GM21576 (cell line): ENCODE results near the gene PLK3.
A peak's percentile ranks its signal among the peaks of the same experiment; 100 is the strongest.
"Not testable (repeated sequence)": the region's sequence is repeated elsewhere in the genome, so short reads cannot be mapped to it uniquely, and the experiment has no call there.

Experiments used
- ATAC-seq: cut with Tn5 transposase; IDR thresholded peaks from one replicate; pipeline ENCODE4 v1.9.1; 2021; ENCODE audit warnings: mild to moderate bottlenecking, moderate library complexity; ENCODE audit not compliant: unreplicated experiment

PLK3 gene

DNA sequence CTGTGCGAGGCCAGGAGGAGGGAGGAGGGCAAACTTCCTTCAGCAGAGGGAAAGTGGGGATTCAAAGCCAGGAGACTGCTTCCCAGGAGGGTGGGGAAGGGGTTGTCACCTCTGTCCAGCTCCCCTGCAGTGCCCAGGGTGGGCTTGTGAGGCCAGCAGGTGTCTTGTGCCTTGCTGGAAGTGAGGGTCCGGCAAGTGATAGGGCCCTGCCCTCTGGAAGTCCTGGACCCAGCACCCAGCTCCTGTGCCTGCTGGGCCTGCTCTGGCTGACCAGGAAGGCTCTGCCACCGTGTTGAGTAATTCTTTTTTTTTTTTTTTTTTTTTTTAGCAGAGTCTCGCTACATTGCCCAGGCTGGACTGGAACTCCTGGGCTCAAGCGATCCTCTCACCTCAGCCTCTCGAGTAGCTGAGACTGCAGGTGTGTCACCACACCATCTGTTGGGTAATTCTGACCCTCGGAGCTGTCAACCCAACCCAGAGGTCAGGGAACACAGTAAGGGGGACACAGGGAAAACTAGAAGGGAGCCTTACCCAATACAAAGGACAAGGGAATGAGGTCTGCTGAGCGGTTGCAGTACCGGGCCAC, 13.2 kb upstream of the PLK3 start:
- ATAC-seq = no peak

DNA sequence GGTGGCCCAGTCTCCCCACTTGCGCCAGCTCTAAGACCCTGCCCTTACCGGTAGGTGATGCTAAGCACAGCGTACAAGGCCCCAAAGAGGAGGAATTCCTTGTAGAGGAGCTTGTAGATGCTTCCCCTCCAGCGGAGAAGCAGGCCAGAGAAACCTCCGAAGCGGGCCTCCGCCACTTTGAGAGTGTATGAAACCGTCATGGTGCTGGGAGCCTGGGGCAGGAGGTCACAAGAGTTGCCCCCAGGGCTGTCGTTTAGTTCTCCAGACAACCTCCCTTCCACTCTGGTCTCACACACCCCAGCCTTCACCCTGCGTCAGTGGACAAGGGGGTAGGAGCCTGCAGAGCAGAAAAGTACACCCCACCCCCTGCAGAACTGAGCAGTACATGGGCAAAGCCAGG, 12.7 kb upstream of the PLK3 start:
- ATAC-seq = no peak

DNA sequence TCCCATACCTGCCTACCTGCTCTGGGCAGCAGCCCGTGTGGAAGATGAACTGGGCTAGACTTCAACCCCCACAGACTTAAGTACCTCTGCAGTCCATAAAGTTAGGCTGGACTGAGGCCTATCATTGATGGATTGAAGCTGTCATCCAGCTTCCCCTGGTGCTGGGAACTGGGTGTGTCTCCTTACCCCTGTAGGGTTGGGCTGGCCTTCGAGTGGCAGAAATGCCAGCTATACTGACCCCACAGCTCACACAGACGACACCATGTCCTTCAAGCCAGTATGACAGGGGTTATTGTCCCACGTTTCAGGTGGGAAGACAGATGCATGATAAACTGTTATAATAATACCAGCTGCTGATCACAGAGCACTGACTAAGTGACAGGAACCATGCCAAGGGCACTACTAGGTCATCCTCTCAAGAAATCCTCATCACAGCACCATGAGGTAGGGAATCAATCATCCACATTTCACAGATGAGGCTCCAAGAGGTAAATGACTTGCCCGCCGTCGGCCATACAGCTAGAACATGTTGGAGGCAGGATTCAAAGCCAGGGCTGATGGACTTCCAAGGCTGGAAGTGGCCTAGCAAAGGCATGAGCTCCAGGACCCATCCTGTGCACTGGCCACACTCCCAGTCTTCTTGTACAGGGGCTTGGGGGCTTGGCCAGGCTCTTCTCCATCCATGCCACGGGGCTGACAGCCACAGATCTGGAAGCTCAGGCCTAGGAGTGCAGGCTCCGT, 11.9 kb upstream of the PLK3 start, which contains the start of gene BEST4:
Gene BEST4, minus strand, starts transcription at position 51 of the 741 bp plus-strand sequence. CDS start 465 bp downstream, outside the sequence.
- ATAC-seq = no peak

DNA sequence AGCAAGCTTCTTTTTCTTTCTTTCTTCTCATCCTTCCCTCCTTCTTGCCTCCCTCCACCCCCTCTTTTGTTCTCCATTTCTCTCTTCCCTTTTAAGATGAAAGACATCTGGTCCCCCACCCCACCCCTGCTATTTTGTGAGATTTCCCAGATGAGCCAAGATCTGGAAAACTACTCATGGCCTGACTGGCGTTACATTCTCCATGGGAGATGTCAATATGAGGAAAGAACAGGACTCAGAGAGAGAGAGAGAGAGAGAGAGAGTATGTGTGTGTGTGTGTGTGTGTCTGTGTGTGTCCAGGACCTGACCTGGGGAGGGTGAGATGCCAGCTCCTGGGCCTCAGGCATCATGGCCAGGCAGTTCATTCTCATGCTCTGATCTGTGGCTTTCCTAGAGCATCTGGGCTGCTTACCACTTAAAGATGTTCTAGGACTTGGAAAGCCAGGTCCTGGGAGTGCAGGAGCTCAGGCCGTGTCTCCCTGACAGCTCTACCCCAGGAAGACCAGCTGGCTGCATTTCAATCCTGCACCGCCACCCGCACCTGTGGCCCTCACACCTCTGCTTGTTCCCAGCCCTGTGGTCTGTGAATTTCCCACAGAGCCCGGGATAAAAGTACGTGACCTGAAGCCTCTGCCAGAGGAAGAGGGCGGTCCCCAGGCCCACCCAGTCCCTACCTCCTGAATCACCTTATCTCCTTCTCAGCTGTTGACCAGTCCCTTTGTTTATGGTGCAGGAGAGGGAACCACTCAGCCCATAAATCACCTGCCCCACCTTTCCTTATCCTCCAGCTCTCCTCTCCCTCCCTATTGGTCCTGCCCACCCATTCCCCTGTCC, 9.0 kb upstream of the PLK3 start:
- ATAC-seq = no peak

DNA sequence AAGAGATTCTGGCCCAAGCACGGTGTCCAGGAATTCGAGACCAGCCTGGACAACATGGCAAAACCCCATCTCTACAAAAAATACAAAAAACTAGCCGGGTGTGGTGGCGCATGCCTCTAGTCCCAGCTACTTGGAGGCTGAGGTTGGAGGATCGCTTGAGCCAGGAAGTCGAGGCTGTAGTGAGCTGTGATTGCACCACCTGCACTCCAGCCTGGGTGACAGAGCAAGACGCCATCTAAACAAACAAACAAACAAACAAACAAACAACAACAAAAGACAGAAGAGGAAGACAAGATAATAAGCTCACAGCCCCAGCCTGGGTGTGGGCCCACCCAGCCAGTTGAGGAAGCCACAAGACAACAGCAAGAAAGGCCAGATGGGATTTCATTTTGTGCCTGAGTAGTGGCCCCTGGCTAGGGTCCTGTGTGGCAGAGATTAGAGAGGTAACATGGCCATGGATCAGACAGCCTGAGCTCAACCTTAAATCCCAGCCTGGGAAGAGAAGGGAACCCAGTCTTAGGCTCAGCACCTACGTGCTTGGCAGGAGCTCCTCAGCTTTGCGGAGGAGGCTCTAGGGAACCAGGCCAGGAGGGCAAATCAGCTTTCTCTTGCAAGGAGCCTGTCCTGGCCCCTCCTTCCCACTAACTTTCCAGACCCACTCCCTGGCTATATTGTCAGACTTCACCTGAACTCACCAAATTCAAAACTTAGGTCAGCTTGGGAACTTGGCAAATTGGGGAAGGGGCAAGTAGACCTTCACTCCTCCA, 7.3 kb upstream of the PLK3 start:
- ATAC-seq = no peak

DNA sequence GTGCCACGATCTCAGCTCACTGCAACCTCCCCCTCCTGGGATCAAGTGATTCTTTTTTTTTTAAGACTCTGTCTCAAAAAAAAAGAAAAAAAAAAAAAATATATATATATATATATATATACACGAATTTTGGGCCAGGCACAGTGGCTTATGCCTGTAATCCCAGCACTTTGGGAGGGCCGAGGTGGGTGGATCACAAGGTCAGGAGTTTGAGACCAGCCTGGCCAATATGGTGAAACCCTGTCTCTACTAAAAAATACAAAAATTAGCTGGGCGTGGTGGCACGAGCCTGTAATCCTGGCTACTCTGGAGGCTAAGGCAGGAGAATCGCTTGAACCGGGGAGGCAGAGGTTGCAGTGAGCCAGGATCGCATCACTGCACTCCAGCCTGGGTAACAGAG, 2.3 kb upstream of the PLK3 start:
- not testable (repeated sequence) for ATAC-seq

DNA sequence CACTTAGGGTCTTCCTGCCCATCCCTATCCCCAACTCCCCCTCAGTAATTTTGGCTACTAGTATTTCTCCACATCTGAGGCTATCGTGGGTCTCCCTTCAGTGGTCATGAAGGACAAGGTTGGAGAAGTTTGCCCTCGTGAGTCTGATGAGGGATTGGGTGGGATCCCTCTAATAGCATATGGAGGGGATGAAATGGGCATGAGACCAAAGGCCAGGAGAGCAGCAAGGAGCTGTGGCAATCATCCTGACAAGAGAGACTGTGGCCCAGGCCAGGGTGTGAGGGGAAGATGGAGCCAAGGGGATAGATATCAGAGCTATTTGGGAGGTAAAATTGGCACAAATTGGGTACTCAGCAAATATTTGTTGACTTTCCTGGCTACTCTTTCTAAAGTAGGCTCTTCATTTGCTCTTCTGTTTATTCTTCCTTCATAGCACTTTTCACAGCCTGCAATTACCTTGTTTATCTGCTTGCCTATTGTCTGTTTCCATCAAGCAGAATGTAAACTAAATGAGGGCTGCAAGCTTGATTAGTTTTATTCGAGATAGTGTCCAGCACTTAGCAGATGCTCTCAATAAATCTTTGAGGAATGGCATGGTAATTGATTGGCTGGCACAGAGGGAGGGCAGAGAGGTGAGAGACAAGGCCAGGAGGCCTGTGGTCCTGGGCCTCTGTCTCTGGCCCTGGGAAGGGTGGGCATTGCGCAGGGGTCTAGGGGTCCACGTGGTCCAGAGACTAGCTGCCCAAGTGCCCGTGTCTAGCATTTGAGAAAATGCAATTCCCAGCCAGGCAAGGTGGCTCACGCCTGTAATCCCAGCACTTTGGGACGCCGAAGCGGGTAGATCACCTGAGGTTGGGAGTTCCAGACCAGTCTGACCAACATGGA, 1.5 kb upstream of the PLK3 start:
- ATAC-seq = no peak

DNA sequence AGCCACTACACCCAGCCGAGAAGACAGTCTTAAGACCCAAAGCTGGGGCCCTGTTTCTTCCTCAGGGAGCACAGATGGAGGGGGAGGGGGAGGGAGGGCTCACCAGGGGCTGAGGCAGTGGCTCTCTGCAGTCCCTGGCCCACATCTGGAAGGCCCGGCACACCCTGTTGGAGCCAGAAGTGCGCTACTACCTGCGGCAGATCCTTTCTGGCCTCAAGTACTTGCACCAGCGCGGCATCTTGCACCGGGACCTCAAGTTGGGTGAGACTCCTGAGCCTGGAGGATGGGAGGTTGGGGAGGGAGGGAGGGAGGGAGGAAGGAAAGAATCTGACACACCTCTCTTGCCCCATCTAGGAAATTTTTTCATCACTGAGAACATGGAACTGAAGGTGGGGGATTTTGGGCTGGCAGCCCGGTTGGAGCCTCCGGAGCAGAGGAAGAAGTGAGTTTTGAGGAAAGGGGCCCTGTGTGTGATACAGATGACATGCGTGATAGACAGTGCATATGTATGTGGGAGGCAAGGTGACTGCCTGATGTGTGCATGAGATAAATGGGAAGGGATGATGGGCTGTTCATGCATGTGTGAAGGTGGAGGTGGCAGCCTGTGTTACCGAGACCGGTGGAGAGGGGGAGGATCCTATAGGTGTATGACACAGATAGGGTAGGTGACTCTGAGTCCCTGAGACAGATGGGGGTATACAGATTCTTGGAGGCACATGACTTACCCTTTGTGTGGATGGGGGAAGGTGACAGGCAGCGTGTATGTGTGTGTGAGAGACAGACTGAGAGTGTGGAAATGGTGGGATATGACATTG, 1.5 kb downstream of the PLK3 start:
- no peak for ATAC-seq

DNA sequence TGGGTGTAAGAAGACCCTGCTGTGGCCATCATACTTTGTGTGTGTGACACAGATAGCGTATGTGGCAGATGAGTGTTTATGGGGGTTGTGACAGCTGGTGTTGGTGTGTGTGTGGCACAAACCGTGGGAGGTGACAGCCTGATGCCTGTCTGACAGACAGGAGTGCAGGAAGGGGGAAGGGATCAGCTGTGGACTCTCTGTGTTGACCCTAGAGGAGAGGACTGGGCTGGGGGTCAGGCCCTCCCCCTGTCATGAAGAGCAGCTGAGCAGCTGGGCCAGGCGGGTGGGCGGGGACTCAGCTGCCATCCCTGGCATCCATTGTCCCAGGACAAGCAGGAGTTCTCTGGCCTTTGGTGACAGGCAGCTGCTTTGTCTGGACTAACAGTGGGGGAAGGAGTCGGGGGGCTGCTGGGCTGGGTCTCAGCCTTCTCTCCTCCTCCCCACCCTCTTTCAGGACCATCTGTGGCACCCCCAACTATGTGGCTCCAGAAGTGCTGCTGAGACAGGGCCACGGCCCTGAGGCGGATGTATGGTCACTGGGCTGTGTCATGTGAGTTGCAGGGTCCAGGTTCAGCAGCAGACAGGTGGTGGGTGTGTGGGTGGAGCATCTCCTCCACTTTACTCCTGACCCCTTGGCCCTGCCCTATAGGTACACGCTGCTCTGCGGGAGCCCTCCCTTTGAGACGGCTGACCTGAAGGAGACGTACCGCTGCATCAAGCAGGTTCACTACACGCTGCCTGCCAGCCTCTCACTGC, 2.3 kb downstream of the PLK3 start:
- ATAC-seq = no peak

DNA sequence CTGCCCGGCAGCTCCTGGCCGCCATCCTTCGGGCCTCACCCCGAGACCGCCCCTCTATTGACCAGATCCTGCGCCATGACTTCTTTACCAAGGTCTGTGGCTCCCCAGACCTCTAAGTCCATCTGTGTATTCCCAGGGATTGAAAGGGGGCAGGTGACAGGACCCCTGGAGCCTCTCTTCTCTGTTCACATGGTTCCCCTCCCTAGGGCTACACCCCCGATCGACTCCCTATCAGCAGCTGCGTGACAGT, 2.8 kb downstream of the PLK3 start:
- no peak for ATAC-seq

DNA sequence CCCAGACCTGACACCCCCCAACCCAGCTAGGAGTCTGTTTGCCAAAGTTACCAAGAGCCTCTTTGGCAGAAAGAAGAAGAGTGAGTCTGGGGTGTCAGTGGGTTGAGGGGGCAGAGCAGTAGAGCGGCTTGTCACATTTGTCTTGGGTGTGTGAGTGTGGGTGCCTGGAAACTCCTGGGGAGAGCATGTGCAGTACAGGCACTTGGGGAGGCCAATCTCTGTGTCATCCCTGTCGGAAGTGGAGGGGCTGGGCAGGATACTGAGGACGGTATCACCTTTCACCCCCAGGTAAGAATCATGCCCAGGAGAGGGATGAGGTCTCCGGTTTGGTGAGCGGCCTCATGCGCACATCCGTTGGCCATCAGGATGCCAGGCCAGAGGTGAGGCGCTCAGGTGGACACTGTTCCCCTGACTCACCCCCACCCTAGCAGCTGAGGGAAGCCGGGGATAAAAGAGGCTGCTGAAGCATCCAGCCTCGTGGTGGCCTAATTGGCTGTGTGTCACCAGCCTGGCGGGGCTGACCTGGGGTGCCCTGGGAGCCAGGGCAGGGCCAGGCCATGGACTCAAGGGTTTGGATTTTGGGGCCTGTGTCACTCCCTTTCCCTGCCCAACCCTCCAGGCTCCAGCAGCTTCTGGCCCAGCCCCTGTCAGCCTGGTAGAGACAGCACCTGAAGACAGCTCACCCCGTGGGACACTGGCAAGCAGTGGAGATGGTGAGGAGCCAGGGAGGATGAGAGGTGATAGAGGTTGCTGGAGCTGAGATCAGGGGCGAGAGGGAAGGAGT, 3.3 kb downstream of the PLK3 start:
- no peak for ATAC-seq

DNA sequence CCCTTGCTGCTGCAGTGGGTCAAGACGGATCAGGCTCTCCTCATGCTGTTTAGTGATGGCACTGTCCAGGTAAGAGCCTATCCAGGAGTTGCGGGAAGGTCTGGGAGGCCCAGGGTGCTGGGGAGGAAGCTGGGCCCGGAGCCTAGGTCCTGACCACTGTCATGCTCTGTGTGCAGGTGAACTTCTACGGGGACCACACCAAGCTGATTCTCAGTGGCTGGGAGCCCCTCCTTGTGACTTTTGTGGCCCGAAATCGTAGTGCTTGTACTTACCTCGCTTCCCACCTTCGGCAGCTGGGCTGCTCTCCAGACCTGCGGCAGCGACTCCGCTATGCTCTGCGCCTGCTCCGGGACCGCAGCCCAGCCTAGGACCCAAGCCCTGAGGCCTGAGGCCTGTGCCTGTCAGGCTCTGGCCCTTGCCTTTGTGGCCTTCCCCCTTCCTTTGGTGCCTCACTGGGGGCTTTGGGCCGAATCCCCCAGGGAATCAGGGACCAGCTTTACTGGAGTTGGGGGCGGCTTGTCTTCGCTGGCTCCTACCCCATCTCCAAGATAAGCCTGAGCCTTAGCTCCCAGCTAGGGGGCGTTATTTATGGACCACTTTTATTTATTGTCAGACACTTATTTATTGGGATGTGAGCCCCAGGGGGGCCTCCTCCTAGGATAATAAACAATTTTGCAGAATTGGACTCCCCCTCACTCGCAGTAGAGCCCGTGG, 5.3 kb downstream of the PLK3 start:
- no peak for ATAC-seq

DNA sequence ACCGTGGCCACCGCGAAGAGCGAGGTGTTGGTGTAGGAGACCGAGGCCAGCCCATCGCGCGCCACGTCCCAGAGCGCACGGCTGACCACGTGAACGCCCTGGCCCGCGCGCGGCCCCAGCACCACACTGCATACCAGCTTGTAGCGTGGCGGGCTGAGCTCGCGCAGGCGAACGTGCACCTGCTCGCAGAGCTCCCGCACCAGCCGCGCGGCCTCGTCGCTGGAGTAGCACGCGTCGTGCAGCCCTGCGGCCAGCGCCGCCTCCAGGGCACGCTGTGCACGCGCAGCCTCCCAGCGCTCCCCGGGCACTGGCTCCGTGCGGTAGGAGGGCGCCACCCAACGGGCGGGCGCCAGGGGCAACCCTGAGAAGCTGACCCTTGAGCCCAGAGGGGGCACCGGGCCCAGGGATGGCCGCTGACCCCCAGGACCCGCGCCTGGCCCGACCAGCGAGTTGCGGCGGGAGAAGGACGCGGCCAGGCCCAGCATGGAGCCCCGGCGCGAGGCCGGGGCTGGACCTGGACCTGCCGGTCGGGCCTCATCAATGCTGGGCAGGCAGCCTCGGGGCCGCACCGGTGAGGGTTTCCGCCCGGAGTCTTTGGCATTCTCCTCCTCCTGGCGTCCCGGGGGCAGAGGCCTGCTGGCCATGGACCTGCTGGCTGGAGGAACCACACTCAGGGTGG, 6.0 kb downstream of the PLK3 start:
- ATAC-seq = no peak

DNA sequence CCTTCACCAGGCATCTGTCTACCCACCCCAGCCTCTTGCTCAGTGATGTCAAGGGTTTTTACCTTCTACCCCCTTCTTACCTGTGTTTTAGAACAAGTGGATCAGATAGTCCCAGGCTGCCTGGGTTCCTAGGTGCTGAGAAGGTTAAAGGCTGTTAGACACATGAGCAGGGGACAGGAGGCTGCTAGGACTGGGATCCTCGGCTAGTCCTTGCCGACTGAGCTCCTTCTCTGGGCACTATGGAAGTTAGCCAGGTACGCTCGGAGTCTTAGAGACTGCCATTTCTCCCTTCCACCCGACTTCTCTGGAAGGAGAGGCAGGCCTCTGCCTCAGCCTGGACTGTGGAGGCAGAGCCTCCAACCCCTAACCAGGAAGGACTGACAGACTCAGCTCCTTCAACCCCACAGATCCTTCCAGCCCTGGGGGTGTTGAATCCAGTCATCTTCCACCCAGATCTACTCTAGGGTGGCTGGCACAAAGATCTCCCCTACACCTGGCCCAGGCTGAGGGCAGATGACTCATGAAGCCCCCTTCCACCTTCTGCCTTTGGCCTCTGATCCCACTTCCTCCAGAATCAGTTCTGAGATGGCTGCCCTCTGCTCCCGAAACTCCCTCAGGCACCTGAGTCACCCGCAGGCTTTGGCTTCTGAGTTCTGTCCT, 6.7 kb downstream of the PLK3 start, which contains the start of gene DYNLT4:
Gene DYNLT4, minus strand, starts transcription at position 648 of the 660 bp plus-strand sequence. CDS start 683 bp downstream, outside the sequence.
- no peak for ATAC-seq

DNA sequence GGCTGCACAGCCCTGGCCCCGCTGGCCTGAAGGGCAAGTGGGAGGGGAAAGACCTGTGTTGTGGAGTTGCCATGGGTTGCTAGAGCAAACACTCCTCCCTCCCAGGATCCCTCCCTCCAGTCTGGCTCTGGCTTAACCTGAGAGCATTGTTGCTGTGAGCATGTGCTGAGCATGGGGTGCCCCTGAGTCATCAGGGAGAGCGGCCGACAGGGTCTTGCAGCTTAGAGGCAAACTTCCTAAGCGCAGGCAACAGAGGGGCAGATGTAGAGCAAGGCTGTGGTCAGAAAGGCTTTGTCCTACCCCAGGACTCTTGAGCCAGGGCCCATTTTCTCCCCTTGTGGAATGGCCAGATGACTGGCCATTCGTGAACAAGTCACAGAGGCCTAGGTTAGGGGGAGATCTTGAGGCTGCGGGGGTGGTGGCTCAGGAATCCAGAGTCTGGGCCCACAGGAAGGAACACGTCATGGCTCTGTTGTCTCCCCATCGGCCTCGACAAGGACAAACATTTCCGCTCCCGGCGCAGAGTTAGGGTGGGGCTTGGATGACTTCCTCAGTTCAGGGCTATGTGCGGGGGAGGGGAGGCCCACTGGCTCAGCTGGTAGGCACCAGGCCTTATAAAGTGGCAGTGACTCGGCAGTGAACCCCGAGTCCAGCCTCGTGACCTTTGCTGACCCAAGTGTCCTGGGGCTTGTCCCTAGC, 7.3 kb downstream of the PLK3 start:
- peak; percentile 35 for ATAC-seq
